NCI-H446 treated with DMSO at 0.1 percent for 48 hours (cell line): Measurements from ENCODE around the gene MAPK14.

Source experiments
- DNase-seq: peaks from one replicate; lab custom pipeline; 2025; lab: John Stamatoyannopoulos, UW

Gene MAPK14

DNA sequence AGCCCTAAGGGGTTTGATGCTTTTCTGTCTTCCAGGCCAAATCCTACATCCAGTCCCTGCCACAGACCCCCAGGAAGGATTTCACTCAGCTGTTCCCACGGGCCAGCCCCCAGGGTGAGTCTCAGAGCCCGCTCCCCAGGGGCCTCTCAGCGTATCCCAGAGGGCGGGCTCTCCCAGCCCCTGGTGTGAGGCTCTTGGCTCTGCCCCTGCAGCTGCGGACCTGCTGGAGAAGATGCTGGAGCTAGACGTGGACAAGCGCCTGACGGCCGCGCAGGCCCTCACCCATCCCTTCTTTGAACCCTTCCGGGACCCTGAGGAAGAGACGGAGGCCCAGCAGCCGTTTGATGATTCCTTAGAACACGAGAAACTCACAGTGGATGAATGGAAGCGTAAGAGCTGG lies 111.1 kb downstream of the MAPK14 start:
- no peak for DNase-seq

DNA sequence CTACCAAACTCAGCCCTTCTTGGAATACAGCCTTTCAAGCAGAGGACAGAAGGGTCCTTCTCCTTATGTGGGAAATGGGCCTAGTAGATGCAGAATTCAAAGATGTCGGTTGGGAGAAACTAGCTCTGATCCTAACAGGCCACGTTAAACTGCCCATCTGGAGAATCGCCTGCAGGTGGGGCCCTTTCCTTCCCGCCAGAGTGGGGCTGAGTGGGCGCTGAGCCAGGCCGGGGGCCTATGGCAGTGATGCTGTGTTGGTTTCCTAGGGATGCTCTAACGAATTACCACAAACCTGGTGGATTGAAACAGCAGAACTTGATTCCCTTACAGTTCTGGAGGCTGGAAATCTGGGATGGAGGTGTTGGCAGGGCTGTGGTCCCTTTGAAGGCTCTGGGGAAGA lies 111.8 kb downstream of the MAPK14 start:
- DNase-seq = no peak

DNA sequence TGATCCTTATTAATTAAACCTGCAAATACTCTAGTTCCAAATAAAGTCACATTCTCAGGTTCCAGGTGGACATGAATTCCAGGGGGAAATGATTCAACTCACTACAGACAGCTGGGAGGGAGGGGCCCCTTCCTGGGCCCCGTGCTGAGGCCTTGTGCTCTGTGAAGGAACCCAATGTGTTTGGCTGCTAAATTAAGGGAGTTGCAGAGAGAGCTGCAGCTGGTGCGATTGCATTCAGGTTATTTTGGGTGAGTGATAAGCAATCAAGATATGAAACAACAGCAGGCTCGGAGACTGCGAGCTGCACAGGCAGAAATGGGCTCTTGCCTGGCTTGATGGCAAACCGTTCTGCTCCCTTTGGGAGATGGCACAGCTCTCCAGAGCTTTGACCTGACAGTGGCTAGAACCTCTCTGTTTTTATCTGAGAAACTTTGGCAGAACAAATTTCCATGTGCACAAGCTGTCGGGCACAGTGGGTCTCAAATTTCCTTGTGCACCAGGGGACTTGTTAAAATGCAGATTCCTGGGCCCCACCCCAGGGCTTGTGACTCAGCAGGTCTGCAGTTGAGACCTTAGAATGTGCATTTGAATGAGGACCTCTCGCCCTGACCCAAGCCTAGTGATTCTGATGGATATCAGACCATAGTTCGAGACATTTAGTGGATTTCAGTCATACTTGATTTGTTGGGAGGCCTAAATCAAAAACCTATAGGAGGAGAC lies 112.5 kb downstream of the MAPK14 start:
- no peak for DNase-seq

DNA sequence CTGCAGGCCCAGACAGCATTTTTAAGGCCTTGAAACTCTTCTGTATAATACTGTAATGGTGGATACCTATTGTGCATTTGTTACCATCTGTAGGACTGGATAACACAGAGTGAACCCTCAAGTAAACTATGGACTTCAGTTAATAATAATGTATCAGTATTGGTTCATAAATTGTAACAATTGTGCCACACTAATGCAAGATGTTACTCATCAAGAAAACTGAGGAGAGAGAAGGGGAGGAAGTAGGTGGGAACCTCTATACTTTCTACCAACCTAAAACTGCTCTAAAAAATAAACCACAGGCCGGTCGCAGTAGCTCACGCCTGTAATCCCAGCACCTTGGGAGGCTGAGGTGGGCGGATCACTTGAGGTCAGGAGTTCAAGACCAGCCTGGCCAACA lies 113.5 kb downstream of the MAPK14 start:
- DNase-seq = no peak

DNA sequence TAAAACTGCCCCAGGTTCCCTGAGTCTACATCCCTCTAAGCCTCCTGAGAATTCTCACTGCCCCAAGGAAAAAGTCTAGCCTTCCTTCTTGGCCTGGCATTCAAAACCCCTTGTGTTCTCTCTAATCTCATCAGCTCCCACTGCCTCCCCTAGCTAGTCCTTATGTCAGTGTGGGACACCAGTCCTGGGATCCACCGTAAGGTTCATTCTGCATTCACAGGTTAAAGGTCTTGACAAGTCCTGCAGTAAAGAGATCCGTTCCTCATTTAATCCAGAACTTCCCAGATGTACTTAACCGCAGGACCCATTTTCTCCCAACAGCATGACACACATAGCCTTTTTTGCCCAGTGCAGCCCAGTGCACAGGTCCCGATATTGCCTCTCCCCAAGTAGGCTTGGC lies 114.4 kb downstream of the MAPK14 start:
- no peak for DNase-seq

DNA sequence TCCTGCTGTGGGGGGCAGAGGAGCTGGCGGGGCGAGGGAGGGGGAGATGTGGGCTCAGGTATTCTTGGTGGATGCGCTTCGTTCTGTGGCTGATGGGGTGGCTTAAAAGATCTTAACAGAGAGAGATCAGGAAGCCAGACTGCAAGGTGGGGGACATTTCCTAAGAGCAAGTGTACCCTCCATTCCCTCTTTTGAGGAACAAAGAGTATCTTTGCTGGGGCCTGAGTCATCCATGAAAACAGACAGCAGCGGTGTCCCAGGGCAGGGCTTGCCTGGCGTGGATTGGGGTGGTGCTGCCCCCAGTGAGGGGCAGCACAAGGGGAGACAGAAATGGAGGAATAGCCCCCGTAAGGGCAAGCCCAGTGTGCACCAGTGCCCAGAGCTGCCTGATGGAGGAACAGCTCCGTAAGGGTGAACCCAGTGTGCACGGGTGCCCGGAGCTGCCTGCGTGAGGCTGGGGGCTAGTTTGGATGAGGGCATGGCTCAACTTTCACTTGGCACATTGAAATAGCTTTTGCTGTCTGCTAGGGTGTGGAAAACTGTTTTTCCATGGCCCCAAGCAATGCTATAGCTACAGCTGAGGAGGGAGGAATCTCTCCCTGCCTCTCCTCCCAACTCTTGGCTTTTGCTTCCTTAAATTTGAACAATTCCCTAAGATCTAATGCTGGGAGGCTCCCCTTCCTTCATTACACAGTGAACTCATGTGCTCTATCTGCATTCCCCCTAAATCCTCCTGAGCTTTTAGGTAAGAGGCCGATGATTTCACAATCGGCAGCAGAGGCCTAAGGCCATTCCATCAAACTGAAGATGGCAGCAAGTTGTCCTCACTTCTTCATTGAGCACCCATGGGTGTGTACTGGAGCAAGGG lies 115.6 kb downstream of the MAPK14 start:
- DNase-seq = no peak

DNA sequence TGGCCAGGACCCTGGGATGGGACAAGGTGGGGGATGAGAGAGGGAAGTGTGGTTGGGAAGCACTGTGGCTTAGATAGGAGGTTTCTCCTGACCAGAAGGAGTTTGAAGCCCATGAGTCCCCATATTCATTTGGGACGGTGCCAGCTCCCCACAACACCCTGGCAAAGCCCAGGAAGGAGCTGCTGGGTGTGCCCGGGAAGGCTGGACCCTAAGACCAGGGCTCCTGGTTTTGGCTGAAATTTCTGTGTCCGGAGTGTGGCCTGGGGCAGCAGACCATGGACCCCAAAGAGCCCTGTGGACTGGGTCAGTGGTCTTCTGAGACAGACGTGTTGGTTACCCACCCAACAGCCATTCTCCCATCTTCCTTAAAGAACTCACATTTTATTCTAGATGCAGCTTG lies 117.9 kb downstream of the MAPK14 start:
- no peak for DNase-seq

DNA sequence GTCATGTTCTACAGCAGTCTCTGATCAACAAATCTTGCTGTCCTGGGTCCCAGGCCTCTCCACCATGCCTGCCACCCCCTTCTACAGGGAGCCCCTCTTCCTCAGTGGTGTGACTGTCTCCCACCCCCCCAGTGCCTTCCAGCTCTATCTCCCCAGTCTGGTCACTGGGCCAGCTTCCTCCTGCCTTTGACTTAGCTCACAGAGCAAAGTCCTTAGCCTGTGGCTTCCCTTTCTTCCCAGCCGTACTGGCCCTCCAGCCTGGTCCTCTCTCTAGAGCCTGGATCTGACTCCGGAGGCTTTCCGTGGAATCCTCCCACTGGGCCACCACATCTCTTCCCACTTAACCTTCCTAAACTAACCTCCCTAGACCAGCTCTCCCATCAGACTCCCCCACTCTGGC lies 119.7 kb downstream of the MAPK14 start:
- no peak for DNase-seq

DNA sequence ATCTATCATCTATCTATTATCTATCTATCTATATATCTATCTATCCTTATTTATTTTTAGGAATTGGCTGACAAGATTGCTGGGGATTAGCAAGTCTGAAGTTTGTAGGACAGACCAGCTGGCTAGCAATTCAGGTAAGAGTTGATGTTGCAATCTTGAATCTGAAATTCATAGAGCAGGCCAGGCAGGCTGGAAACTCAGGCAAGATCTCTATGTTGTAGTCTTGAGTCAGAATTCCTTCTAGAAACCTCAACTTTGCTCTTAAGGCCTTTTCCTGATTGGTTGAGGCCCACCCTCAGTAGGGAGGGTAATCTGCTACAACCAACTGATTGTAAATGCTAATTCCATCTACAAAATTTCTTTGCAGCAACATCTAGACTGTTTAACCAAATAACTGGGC lies 121.9 kb downstream of the MAPK14 start:
- DNase-seq = no peak

DNA sequence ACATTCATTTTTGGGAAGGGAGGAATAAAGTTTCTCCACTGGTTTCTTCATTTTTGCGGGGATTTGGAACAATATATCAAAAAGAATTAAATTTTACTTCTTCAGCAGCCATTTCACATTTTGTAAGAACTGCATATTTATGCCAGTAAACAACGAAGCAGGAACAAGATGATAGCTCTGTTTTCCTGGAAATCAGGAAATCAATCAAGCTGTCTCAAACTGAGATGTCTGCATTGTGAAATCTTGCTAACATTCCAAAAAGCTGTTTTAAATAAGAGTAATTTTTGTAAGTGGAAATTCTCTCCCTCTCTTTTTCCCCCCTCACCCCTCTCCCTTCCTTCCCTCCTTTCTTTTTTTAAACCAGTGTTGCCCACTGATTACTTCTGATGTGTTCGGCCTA lies 122.7 kb downstream of the MAPK14 start:
- no peak for DNase-seq

DNA sequence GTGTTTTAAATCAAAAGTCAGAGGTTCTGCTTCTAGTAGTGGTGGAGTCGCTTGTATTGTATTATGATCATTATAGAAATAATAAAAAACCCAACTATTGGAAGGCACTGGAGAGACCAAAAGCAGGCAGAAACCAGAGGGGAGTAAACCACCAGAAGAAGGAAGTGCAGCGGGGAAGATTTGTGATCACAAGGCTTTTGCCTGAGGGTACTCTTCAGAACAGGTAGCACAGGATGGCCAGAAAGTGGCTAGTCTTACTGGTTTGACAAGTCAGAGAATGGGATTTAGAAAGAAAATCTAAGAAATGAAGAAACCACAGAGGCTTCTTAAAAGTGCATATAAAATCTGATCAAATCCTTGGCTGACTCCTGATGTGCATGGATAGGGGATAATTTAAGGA lies 126.7 kb downstream of the MAPK14 start:
- no peak for DNase-seq

DNA sequence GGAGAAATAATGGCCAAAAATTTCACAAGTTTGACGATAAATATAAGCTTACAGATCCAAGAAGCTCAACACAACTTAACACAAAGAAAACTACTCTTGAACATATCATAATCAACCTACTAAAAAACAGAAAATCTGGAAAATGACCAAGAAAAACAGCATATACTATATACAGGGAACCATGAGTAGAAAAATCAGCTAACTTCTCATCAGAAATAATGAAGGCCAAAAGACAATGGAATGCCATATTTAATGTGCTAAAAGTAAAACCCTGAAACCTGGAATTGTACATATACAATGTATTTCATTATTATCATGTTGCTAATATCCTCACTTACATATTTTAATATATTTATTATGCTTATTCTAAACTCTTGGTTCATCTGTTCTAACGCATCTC lies 128.1 kb downstream of the MAPK14 start:
- DNase-seq = no peak

DNA sequence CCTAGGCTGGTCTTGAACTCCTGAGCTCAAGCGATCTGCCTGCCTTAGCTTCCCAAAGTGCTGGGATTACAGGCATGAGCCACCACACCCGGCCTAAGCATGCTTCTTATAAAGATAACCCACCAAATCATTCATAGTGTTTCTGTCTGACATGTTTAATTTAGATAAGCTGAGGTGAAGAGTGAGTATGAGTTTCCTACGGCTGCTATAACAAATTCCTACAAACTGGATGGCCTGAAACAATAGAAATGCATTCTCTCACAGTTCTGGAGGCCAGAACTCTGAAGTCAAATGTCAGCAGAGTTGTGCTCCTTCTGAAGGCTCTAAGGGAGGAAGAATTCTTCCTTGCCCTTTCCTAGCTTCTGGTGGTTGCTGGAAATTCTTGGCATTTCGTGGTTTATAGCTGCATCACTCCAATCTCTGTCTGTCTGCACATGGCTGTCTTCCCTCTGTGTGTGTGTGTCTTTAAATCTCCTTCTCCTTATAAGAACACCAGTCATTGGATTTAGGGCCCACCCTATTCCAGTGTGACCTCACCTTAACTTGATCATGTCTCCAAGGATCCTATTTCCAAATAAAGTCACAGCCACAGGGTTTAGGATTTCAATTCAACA lies 132.6 kb downstream of the MAPK14 start:
- no peak for DNase-seq
